ENCODE data around the gene PTGES2. TPM values are rescaled to one million over a fixed set of nuclear protein-coding genes. Genes with fewer than 3 reads are reported as not detected.
A peak's percentile ranks its signal among the peaks of the same experiment; 100 is the strongest.

PTGES2 gene
- total and polyA plus RNA-seq, 8 donors = 47.2 to 570 (median 74.9) TPM

- peak in 1 of 2 donors; percentile 83 for DNase-seq
- no peaks in the 10 kb centered on the region for H3K27me3 ChIP-seq
- no peak overlapping the region for H3K4me3 ChIP-seq
- 32 to 55% (median 36%) methylated on average over 3 of the region's 3 CpGs for WGBS, 5 donors
- TF ChIP-seq POLR2A (IDR thresholded peaks at IDR 0.05) (no peak), POLR2AphosphoS5 (IDR thresholded peaks at IDR 0.05) (peak in 2 of 3 donors; percentile 16 to 60)
- H3K36me3 ChIP-seq = no peaks in the 10 kb centered on the region
- peaks cover 36 to 64% (median 52%) of the 10 kb centered on the region in 4 donors for H3K4me1 ChIP-seq
- H3K27ac ChIP-seq = peak overlapping the region; percentile 5 to 85 (median 71)
- intact Hi-C loops (cut with DNase I; ENCODE audit: low total_unique reads) = no loop called here
- no peaks in the 10 kb centered on the region for H3K9me3 ChIP-seq
These were observed 46.5 kb downstream of the PTGES2 start for GRCh38 chr9:128081056-128081455.

- H3K4me1 ChIP-seq = peaks cover 36 to 64% (median 52%) of the 10 kb centered on the region in 4 donors
- TF ChIP-seq EP300 (IDR thresholded peaks at IDR 0.05) (no peak), POLR2A (IDR thresholded peaks at IDR 0.05) (no peak), POLR2AphosphoS5 (IDR thresholded peaks at IDR 0.05) (no peak), CTCF (IDR thresholded peaks at IDR 0.05) (no peak)
- DNase-seq = no peak
- peak overlapping the region; percentile 41 to 85 (median 71) for H3K27ac ChIP-seq
- intact Hi-C loops (cut with DNase I; ENCODE audit: low total_unique reads) = no loop called here
- no peaks in the 10 kb centered on the region for H3K36me3 ChIP-seq
- H3K9me3 ChIP-seq = no peaks in the 10 kb centered on the region
- WGBS, 5 donors = 88 to 95% (median 92%) methylated on average over 5 of the region's 5 CpGs
- H3K27me3 ChIP-seq = no peaks in the 10 kb centered on the region
- no peak overlapping the region for H3K4me3 ChIP-seq
These were observed 47.3 kb downstream of the PTGES2 start for GRCh38 chr9:128080206-128080605.

GRCh38 chr9:128078504-128079434 is 48.8 kb downstream of the PTGES2 start:
- TF ChIP-seq POLR2AphosphoS5 (IDR thresholded peaks at IDR 0.05) (peak in 2 of 3 donors; percentile 14 to 60), EP300 (IDR thresholded peaks at IDR 0.05) (no peak), POLR2A (IDR thresholded peaks at IDR 0.05) (no peak), CTCF (IDR thresholded peaks at IDR 0.05) (no peak)
- DNase-seq = peak; percentile 48 to 78
- H3K27me3 ChIP-seq = no peaks in the 10 kb centered on the region
- no peaks in the 10 kb centered on the region for H3K9me3 ChIP-seq
- WGBS, 5 donors = 35 to 47% (median 39%) methylated on average over 11 of the region's 11 CpGs
- intact Hi-C loops (cut with DNase I; ENCODE audit: low total_unique reads) = no loop called here
- H3K36me3 ChIP-seq = no peaks in the 10 kb centered on the region
- H3K4me3 ChIP-seq = no peak overlapping the region
- peak overlapping the region; percentile 59 to 85 (median 73) for H3K27ac ChIP-seq
- H3K4me1 ChIP-seq = peaks cover 38 to 70% (median 60%) of the 10 kb centered on the region in 4 donors

GRCh38 chr9:128077847-128078503 is 49.6 kb downstream of the PTGES2 start:
- TF ChIP-seq POLR2AphosphoS5 (IDR thresholded peaks at IDR 0.05) = peak in 1 of 3 donors; percentile 16
- TF ChIP-seq POLR2A (IDR thresholded peaks at IDR 0.05) = no peak
- H3K4me3 ChIP-seq = no peak overlapping the region
- no peak for DNase-seq
- H3K36me3 ChIP-seq = no peaks in the 10 kb centered on the region
- H3K4me1 ChIP-seq = peaks cover 46 to 77% (median 67%) of the 10 kb centered on the region in 4 donors
- peak overlapping the region; percentile 47 to 85 (median 73) for H3K27ac ChIP-seq
- H3K9me3 ChIP-seq = no peaks in the 10 kb centered on the region
- intact Hi-C loops (cut with DNase I; ENCODE audit: low total_unique reads) = no loop called here
- H3K27me3 ChIP-seq = no peaks in the 10 kb centered on the region
- 83 to 91% (median 87%) methylated on average over 7 of the region's 7 CpGs for WGBS, 5 donors

GRCh38 chr9:128073253-128073886 is 54.2 kb downstream of the PTGES2 start:
- peak in 1 of 2 donors; percentile 68 for DNase-seq
- no peaks in the 10 kb centered on the region for H3K9me3 ChIP-seq
- H3K27ac ChIP-seq = peak overlapping the region; percentile 31 to 95 (median 84)
- no peaks in the 10 kb centered on the region for H3K27me3 ChIP-seq
- intact Hi-C loops (cut with DNase I; ENCODE audit: low total_unique reads) = no loop called here
- H3K4me3 ChIP-seq = no peak overlapping the region
- H3K4me1 ChIP-seq = peaks cover 28 to 77% (median 65%) of the 10 kb centered on the region in 4 donors
- TF ChIP-seq POLR2A (IDR thresholded peaks at IDR 0.05) = no peak
- no peak for TF ChIP-seq POLR2AphosphoS5 (IDR thresholded peaks at IDR 0.05)
- TF ChIP-seq EP300 (IDR thresholded peaks at IDR 0.05) = no peak
- no peak for TF ChIP-seq CTCF (IDR thresholded peaks at IDR 0.05)
- WGBS, 5 donors = 69 to 77% (median 72%) methylated on average over 7 of the region's 7 CpGs
- no peaks in the 10 kb centered on the region for H3K36me3 ChIP-seq
